Measurements from ENCODE around the gene EPHB4.

- TF ChIP-seq CTCF (IDR thresholded peaks at IDR 0.05; ENCODE audit: low read length) (no peak), EZH2 (IDR thresholded peaks at IDR 0.05; ENCODE audit: borderline replicate concordance, low read length) (no peak)
Measured at GRCh38 chr7:100822236-100823139, 4.8 kb downstream of the EPHB4 start.

Measured in OCI-LY1 (cell line).